Stimulated activated naive CD4-positive, alpha-beta T cell (primary cell): ENCODE data around the gene GRIA1.
"Not testable (repeated sequence)": the region's sequence is repeated elsewhere in the genome, so short reads cannot be mapped to it uniquely, and the experiment has no call there.

Experiments used
- DNase-seq, 6 experiments: peaks; one replicate each; lab custom pipeline; 2025; lab: John Stamatoyannopoulos, UW

The GRIA1 gene

GRCh38 chr5:153719324-153719723 lies 228.9 kb downstream of the GRIA1 start:
- no peak for DNase-seq

- DNase-seq, result not testable (repeated sequence)
Observed at GRCh38 chr5:153723022-153723610, 232.6 kb downstream of the GRIA1 start.

- no peak for DNase-seq
Observed at GRCh38 chr5:153742060-153742459, 251.6 kb downstream of the GRIA1 start.

- DNase-seq, result no peak
Observed at GRCh38 chr5:153744751-153745150, 254.3 kb downstream of the GRIA1 start.

GRCh38 chr5:153745778-153746395 lies 255.4 kb downstream of the GRIA1 start:
- no peak for DNase-seq

GRCh38 chr5:153746440-153746839 lies 256.0 kb downstream of the GRIA1 start:
- no peak for DNase-seq

GRCh38 chr5:153748823-153749222 lies 258.4 kb downstream of the GRIA1 start:
- no peak for DNase-seq

- DNase-seq, result no peak
Observed at GRCh38 chr5:153749960-153750359, 259.5 kb downstream of the GRIA1 start.

GRCh38 chr5:153751251-153751650 lies 260.8 kb downstream of the GRIA1 start:
- no peak for DNase-seq

- DNase-seq, result no peak
Observed at GRCh38 chr5:153752890-153753289, 262.4 kb downstream of the GRIA1 start.

- DNase-seq, result no peak
Observed at GRCh38 chr5:153753645-153754432, 263.4 kb downstream of the GRIA1 start.

GRCh38 chr5:153755913-153756500 lies 265.5 kb downstream of the GRIA1 start:
- DNase-seq, result no peak

GRCh38 chr5:153756540-153756939 lies 266.1 kb downstream of the GRIA1 start:
- DNase-seq, result no peak

GRCh38 chr5:153765987-153766386 lies 275.5 kb downstream of the GRIA1 start:
- no peak for DNase-seq

- no peak for DNase-seq
Observed at GRCh38 chr5:153767221-153768188, 277.0 kb downstream of the GRIA1 start.

- DNase-seq, result no peak
Observed at GRCh38 chr5:153770066-153770465, 279.6 kb downstream of the GRIA1 start.

- no peak for DNase-seq
Observed at GRCh38 chr5:153774686-153775085, 284.2 kb downstream of the GRIA1 start.

- DNase-seq, result no peak
Observed at GRCh38 chr5:153775923-153776322, 285.5 kb downstream of the GRIA1 start.

- DNase-seq, result no peak
Observed at GRCh38 chr5:153777681-153778581, 287.5 kb downstream of the GRIA1 start.

GRCh38 chr5:153779836-153780235 lies 289.4 kb downstream of the GRIA1 start:
- DNase-seq, result no peak
